Astrocyte of the hippocampus (primary cell): Measurements from ENCODE around the gene TGM5.
"Not testable (repeated sequence)": the region's sequence is repeated elsewhere in the genome, so short reads cannot be mapped to it uniquely, and the experiment has no call there.

Experiments used
- DNase-seq: peaks from one replicate; pipeline ENCODE4 v3.0.0; 2011; ENCODE audit warnings: low read depth, low spot score

Gene TGM5

DNA sequence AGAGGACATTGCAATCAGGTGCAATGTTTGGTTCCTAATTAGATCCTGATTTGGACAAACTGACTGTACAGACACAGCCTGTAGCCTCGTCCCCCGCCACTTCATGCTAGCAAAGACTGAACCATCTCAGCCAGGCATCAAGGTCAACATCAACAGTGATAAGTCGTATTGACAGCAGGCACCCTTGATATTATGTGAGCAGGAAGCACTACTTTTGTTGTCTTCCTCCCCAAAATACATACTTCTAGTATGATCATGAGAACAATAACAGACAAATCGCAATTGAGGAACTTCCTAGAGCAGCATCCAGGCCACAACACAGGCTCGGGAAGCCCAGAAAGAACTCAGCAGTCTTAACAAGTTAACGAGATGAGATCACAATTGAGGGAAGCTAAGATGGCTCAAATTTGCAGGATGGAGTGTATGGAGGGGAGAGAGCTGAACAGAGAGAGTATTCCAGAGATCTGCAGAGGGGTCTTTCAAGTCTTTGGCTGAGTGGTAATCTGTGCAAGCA lies 20.4 kb downstream of the TGM5 start:
- no peak for DNase-seq

DNA sequence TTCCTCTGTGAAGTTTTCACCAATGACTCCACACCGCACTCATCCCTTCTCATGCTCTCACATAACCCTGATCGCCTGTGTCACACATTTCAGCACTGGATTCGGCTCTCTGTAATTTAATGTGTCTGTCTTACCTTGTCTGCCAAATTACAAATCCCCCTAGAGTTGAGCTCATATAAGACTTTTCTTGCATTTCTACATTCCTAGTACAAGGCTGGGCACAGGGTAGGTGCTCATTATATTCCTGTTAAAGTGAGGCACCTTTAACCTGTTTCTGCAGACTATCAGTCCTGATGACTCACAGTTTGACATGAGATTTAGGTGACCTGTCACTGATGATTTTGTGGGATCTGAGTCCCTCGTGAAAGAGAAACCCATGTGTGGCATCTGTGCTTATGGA lies 22.6 kb downstream of the TGM5 start:
- no peak for DNase-seq

GRCh38 chr15:43243020-43243645 lies 23.6 kb downstream of the TGM5 start:
- DNase-seq: no peak

GRCh38 chr15:43242616-43243015 lies 24.1 kb downstream of the TGM5 start:
- DNase-seq: no peak

- peak; percentile 79 for DNase-seq
Measured at GRCh38 chr15:43241100-43241499, 25.6 kb downstream of the TGM5 start.

- DNase-seq: peak; percentile 78
Measured at GRCh38 chr15:43239732-43240491, 26.8 kb downstream of the TGM5 start.

GRCh38 chr15:43238671-43239131 lies 28.0 kb downstream of the TGM5 start:
- no peak for DNase-seq

DNA sequence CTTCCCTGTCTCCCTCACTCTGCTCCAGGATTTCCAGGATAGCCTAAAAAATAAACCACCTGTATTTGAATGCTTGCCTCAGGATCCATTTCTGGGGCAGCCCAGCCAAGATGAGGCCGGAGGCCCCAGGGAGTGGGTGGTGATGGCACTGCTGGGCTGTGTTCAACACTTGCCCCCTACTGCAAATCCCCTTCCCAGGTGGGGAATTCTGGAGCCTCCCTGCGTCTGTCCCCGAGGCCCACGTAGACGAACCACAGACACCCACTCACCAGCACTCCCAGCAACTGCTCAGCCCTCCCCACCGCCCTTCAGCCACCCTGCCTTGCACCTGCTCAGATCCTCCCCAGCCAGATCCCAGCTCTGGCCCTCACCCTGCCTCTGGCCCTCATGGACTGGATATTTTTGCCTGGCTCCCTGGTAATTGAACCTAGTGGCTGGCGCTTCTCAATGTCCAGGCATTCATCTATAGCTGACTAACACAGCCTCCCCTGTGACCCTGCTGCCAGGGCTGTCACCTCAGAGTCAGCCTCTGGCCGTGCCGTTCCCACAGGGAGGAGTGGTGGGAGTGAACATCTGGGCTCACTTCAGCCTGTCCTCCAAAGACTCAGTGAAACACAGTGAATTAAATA lies 28.8 kb downstream of the TGM5 start:
- DNase-seq: no peak

- no peak for DNase-seq
Measured at GRCh38 chr15:43235536-43235935, 31.2 kb downstream of the TGM5 start.

DNA sequence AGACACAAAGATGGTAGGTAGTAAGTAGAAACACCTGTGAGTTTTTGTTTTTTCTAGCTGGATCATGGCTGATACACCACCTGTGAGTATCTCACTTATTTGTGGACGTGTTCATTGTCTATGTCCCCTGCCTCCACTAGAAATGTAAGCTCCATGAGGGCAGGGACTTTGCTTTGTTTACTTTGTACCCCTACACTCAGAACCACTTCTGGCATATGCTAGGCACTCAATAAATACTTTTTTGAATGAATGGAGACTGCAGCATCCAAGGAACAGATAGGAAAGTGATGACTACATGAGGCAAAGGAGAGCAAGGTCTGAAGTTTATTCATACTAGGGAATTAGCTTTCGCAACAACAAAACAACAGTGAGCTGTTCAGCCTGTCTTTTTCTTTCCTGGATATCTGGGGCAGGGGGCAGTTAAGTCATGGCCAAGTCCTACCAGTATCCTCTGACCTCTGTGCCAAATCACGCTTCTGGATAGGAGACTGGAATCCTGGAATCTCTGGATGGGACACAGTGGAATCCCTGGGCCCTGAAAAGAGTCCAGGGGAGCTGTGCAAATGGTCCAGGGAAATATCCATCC lies 34.3 kb downstream of the TGM5 start:
- no peak for DNase-seq

GRCh38 chr15:43230640-43231115 lies 36.0 kb downstream of the TGM5 start:
- DNase-seq: no peak

- no peak for DNase-seq
Measured at GRCh38 chr15:43229977-43230376, 36.8 kb downstream of the TGM5 start.

DNA sequence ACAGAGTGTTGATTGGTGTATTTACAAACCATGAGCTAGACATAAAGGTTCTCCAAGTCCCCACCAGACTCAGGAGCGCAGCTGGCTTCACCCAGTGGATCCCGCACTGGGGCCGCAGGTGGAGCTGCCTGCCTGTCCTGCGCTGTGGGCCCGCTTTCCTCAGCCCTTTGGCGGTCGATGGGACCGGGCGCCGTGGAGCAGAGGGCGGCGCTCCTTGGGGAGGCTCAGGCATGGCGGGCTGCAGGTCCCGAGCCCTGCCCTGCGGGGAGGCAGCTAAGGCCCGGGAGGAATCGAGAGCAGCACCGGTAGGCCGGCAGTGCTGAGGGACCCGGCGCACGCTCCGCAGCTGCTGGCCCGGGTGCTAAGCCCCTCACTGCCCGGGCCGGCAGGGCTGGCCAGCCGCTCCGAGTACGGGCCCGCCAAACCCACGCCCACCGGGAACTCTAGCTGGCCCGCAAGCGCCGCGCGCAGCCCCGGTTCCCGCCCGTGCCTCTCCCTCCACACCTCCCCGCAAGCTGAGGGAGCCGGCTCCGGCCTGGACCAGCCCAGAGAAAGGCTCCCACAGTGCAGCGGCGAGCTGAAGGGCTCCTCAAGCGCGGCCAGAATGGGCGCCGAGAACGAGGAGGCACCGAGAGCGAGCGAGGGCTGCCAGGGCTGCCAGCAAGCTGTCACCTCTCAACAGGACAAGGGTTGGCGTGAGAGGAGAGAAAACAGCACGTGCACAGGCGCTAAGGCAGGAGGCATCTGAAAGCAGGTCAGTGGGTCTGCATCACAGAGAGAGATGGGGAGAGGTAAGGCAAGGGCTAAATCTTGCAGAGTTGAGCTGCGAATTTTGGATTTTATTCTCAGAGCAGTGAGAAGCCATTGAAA lies 40.1 kb downstream of the TGM5 start:
- DNase-seq: no peak

DNA sequence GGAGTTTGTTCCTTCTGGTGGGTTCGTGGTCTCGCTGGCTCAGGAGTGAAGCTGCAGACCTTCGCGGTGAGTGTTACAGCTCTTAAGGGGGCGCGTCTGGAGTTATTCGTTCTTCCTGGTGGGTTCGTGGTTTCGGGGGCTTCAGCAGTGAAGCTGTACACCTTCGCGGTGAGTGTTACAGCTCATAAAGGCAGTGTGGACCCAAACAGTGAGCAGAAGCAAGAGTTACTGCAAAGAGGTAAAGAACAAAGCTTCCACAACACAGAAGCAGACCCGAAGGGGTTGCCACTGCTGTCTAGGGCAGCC lies 40.8 kb downstream of the TGM5 start:
- DNase-seq: not testable (repeated sequence)

DNA sequence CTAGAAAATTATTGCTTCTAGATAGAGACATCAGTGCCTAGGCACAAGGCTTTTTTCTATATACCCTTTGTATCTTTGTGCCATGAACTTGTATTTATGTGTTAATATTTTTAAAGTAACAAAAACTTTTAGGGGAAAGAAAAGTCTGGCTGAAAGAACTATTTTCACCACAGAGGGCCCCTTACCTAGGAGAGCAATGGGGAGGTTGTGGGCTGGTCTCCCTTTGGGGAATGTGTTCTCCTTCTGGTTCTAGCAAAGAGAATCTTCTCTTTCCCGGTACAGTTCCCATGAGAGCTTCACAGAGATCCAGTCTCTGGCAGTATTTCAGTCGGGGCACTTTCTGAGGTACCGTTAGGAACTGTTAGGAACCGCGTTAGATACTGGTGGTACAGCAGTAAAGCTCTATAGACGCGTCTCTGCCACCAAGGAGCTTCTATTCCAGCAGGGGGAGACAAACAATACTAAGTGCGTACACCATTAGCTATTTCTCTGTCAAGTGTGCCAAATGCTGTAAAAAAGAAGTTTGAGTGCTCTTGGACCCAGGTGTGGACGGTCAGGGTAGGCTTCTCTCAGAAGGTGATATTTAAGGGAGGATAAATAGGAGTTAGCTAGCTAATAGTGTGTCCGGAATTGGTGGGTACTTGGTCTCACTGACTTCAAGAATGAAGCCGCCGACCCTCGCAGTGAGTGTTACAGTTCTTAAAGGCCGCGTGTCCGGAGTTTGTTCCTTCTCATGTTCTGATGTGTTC lies 41.4 kb downstream of the TGM5 start:
- DNase-seq: peak; percentile 83

- no peak for DNase-seq
Measured at GRCh38 chr15:43221422-43221821, 45.3 kb downstream of the TGM5 start.

DNA sequence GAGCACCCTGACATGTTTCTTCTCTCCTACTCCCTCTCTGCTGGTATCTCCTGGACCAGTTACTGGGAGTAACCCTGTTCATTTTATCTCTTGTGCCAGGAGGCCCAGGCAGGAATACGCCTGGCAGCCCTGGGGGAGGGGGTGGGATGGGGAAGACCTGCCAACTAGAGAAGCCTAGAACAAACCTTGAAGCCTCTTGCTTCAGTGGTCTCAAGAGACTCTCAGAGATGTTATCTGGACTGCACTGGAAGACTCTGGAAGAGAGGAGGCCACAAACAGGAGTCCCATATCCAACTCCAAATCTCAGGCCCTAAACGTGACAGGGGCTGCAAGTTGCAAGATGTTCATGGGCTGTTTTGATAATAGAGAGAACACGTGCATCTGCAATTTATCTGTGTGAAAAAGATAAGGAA lies 45.7 kb downstream of the TGM5 start, which contains the start of gene EPB42:
Gene EPB42, minus strand, starts transcription at position 28 of the 413 bp plus-strand sequence. CDS start 193 bp downstream, outside the sequence.
- no peak for DNase-seq

DNA sequence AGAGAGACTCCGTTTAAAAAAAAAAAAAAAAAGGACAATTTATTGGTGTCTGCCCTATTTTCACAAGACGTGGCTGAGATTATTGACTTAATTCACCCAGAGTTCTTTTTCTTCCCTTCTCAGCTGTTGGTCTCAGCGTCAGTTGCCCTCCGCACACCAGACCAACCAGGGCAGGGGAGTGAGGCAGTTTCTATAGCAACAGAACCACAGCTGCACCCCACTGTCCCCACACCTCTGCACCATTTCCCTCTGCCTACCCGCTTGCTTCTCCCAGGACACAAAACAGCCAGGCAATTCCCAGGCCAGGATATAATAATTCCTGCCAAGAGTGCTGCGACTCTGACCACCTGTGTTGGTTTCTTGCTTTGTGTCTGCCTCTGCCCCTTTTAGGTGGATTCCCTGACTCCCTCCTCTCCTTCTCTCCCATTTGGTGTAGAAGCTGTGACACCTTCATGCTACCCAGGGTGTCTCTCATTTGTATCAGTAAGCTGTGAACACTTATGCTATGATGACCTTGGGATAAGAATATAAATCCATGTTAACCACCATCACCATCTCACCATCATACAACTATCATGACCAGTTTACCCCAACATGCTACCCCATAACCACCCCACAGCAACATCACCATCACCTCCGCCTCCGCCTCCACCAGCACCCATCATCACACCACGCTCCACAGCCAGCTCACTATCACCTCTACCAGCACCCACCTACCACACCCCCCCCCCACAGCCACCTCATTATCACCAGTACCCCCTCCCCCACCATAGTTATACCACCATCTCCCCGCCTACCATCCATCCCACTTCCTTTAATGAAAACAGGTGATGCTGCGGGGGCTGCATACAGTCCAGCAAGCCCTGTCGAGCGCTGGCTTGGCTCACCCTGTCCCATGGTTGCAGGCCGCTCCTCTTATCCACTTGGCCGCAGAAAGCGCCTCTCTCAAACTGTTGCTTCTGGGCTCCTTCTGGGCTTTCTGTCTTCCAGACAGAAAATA lies 46.5 kb downstream of the TGM5 start:
- no peak for DNase-seq
